Measurements from ENCODE around the gene EFHC1. TPM values are rescaled to one million over a fixed set of nuclear protein-coding genes. Genes with fewer than 3 reads are reported as not detected.

The EFHC1 gene
- total and polyA plus RNA-seq, 2 of the 13 experiments (the other 11 are each of a cell fraction or from before 2014, with no cell fraction given): 23.4 to 29.5 TPM

- no TSS peak for BruUV-seq (replicated peaks)
- no peak for TF ChIP-seq SPEN (CRISPR knock-in tag; IDR thresholded peaks at IDR 0.05; ENCODE audit: low read depth)
- peak; percentile 9 for TF ChIP-seq RBM22 (optimal IDR thresholded peaks at IDR 0.05; ENCODE audit: low read length)
- H3K4me1 ChIP-seq (ENCODE audit: insufficient read depth, low read length): peaks cover 60% of the 10 kb centered on the region
- no peaks in the 10 kb centered on the region for H3K9me3 ChIP-seq (ENCODE audit: low read length)
- WGBS (ENCODE audit: low lambda C conversion rate): 96% methylated on average over 8 of the region's 8 CpGs
- no peak overlapping the region for H3K27ac ChIP-seq (ENCODE audit: extremely low read length, insufficient read depth, low read length)
- peak; percentile 17; the same call in 2 of the 3 replicates for ATAC-seq
- POLR2A ChIA-PET: interaction anchor here (1.7 kb wide), 1 partner anchor 39 kb away, joined by 6 read pairs; the partner anchor contains the start of gene TRAM2
- peaks cover 71% of the 10 kb centered on the region for H3K79me2 ChIP-seq (ENCODE audit: insufficient read depth, low read length)
- H3K36me3 ChIP-seq (replicated peaks in 1 of 2; ENCODE audit: control insufficient read depth in 1 of 2, insufficient read depth in 2 of 2, low read length in 2 of 2): peaks cover 24 to 66% of the 10 kb centered on the region in 2 experiments
- H4K20me1 ChIP-seq (ENCODE audit: insufficient read depth, low read length): no peaks in the 10 kb centered on the region
- no peak overlapping the region for H3K9ac ChIP-seq (ENCODE audit: insufficient read depth, low read depth, low read length)
- H3K27me3 ChIP-seq (ENCODE audit: control insufficient read depth in 1 of 2, insufficient read depth in 2 of 2, low read length in 2 of 2): no peaks in the 10 kb centered on the region
- no peak overlapping the region for H3K4me3 ChIP-seq (replicated peaks in 1 of 3; ENCODE audit: insufficient read depth in 1 of 3, low read depth in 2 of 3, low read length in 3 of 3)
- in situ Hi-C loops (cut with HindIII; ENCODE audit: extremely low pct_ligation_motif_present, low pct_unique_long_range_greater_than_20kb): no loop called here
- H2AFZ ChIP-seq (ENCODE audit: low read length): no peak overlapping the region
- DNase-seq (ENCODE audit: low spot score): no peak
- CTCF ChIA-PET (ENCODE audit: low intra/inter-chr PET ratio, low total read pairs): no interaction called here
- H3K4me2 ChIP-seq (ENCODE audit: low read depth, low read length): no peak overlapping the region
- no peak for FAIRE-seq
- intact Hi-C loops (cut with micrococcal nuclease; ENCODE audit: unreplicated experiment): no loop called here
Measured at GRCh38 chr6:52537001-52537753, 117.0 kb downstream of the EFHC1 start.

- POLR2A ChIA-PET: interaction anchor here (1.0 to 1.4 kb wide), 2 partner anchors 38 to 60 kb away, joined by 4 read pairs; no protein-coding TSS in a partner anchor
- Histone ChIP-seq H3K9ac (ENCODE audit: insufficient read depth, low read depth, low read length) (no peak overlapping the region), H3K27ac (ENCODE audit: extremely low read length, insufficient read depth, low read length) (no peak overlapping the region), H4K20me1 (ENCODE audit: insufficient read depth, low read length) (no peaks in the 10 kb centered on the region), H3K36me3 (replicated peaks in 1 of 2; ENCODE audit: control insufficient read depth in 1 of 2, insufficient read depth in 2 of 2, low read length in 2 of 2) (peaks cover 23 to 65% of the 10 kb centered on the region in 2 experiments), H3K4me2 (ENCODE audit: low read depth, low read length) (no peak overlapping the region), H3K4me1 (ENCODE audit: insufficient read depth, low read length) (peaks cover 72% of the 10 kb centered on the region), H2AFZ (ENCODE audit: low read length) (no peak overlapping the region), H3K27me3 (ENCODE audit: control insufficient read depth in 1 of 2, insufficient read depth in 2 of 2, low read length in 2 of 2) (no peaks in the 10 kb centered on the region), H3K9me3 (ENCODE audit: low read length) (no peaks in the 10 kb centered on the region), H3K79me2 (ENCODE audit: insufficient read depth, low read length) (peaks cover 83% of the 10 kb centered on the region), H3K4me3 (replicated peaks in 1 of 3; ENCODE audit: insufficient read depth in 1 of 3, low read depth in 2 of 3, low read length in 3 of 3) (no peak overlapping the region)
- CTCF ChIA-PET (ENCODE audit: low intra/inter-chr PET ratio, low total read pairs): no interaction called here
- ATAC-seq (no peak), DNase-seq (ENCODE audit: low spot score) (no peak), FAIRE-seq (no peak)
- no TSS peak for BruUV-seq (replicated peaks)
- peak; percentile 23; the same call in 1 of the 2 replicates for TF ChIP-seq ZNF687 (CRISPR knock-in tag; IDR thresholded peaks at IDR 0.05)
- no peak for TF ChIP-seq USF2 (IDR thresholded peaks at IDR 0.05; ENCODE audit: low read depth, low read length)
- no peak for TF ChIP-seq USF2 (CRISPR knock-in tag; IDR thresholded peaks at IDR 0.05; ENCODE audit: borderline replicate concordance)
- in situ Hi-C loops (cut with HindIII; ENCODE audit: extremely low pct_ligation_motif_present, low pct_unique_long_range_greater_than_20kb) (no loop called here), intact Hi-C loops (cut with micrococcal nuclease; ENCODE audit: unreplicated experiment) (no loop called here)
- 100% methylated on average over 4 of the region's 5 CpGs for WGBS (ENCODE audit: low lambda C conversion rate)
Measured at GRCh38 chr6:52538252-52538900, 118.2 kb downstream of the EFHC1 start.
